ENCODE results near the gene RAMACL.

Gene RAMACL

DNA sequence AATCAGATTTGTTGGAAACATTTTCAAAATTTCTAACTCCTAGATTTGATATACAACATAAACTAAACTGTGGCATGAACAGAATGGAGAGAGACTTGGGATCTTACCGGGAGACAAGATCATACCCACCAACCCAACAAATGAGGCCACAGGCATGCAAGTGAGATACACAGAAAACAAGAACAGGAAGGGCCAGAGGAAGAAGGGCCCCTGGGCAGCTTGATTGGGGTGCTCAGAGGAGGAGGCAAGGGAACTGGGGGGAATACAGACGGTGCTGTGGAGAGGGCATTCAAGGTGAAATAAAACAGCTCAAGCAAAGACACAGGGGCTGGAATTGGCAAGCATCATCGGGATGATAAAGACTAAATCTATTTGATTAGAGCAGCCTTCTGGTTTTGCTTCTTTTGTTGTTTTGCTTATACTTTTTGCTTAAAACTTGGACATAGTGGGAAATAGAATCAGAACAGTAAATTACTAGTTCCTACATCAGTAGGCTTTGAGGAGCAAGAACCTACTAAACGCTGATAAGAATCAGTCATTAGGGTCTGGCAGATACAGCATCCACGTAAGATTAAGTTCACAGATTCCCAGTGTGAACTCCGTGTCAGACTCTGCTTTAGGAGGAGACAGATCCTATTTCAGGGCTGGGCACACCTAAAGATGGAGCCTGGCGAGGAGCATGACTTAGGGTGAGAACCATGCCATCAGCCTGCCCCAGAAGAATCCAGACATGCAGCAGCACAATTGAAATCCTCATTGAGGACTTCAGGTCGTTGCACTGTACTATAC lies 3.5 kb upstream of the RAMACL start:
- DNase-seq (ENCODE audit: low read depth), result peak; percentile 34
- TF ChIP-seq MYC (IDR thresholded peaks at IDR 0.05; ENCODE audit: low read depth, low read length) (no peak), POLR2A (IDR thresholded peaks at IDR 0.05; ENCODE audit: extremely low read depth, insufficient read length) (no peak)
- TF ChIP-seq, protein P1, sequence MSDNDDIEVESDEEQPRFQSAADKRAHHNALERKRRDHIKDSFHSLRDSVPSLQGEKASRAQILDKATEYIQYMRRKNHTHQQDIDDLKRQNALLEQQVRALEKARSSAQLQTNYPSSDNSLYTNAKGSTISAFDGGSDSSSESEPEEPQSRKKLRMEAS (IDR thresholded peaks at IDR 0.05; ENCODE audit: low read depth, low read length), result no peak
- TF ChIP-seq, protein P2, sequence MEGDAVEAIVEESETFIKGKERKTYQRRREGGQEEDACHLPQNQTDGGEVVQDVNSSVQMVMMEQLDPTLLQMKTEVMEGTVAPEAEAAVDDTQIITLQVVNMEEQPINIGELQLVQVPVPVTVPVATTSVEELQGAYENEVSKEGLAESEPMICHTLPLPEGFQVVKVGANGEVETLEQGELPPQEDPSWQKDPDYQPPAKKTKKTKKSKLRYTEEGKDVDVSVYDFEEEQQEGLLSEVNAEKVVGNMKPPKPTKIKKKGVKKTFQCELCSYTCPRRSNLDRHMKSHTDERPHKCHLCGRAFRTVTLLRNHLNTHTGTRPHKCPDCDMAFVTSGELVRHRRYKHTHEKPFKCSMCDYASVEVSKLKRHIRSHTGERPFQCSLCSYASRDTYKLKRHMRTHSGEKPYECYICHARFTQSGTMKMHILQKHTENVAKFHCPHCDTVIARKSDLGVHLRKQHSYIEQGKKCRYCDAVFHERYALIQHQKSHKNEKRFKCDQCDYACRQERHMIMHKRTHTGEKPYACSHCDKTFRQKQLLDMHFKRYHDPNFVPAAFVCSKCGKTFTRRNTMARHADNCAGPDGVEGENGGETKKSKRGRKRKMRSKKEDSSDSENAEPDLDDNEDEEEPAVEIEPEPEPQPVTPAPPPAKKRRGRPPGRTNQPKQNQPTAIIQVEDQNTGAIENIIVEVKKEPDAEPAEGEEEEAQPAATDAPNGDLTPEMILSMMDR (IDR thresholded peaks at IDR 0.05; ENCODE audit: low read depth, low read length), result no peak
- no peak overlapping the region for H3K4me3 ChIP-seq (ENCODE audit: low read depth, low read length)

DNA sequence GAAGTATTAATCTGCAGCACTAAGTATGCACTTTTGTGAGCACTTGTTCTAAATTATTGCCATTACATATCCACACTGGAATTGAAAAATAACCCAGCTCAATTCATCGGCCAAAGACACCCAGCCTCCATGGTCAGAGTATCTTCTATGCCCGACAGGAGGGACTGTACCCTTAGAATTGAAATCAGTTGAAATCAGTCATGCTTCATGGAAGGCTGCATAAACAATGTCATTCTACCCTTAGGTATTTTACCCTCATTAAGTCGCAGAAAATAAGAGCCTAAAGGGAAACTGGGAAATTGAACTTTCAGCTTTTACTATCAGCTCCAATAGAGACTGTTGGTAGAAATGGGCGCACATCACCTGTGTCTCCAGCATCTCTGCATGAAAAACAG lies 2.9 kb upstream of the RAMACL start:
- H3K4me3 ChIP-seq (ENCODE audit: low read depth, low read length), result no peak overlapping the region
- no peak for DNase-seq (ENCODE audit: low read depth)

DNA sequence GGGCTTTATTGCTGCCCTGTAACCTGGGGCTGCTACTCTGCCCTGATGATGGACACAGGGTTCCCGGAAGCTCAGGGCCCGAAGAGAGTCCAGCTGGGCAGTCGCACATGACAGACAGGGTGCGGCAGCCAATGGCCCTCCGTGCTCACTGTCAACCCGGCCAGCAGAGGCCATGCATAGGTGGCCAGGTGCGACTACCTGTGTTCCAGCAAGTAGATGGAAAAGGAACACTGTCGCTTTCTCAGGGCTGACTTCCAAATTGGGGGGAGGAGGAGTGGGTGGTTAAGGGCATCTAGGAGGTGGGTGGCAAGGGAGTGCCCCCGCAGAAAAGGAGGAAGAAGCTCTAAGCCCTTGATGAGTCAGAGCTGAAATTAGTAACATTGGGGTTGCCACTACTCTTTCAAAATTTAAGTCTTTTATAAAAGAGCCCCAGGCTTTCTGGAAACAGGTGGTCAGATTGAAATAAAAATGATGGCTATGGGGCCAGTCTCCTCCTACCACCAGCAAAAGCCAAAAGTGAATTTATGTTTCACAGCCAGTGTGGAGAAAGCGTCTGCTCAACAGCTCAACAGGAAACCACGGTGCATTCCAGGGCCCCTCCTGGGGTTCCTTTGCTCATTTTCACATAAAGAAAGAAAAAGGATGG lies 2.3 kb upstream of the RAMACL start:
- TF ChIP-seq MYC (IDR thresholded peaks at IDR 0.05; ENCODE audit: low read depth, low read length) (peak; percentile 27; the same call in 1 of the 2 replicates), POLR2A (IDR thresholded peaks at IDR 0.05; ENCODE audit: extremely low read depth, insufficient read length) (no peak)
- TF ChIP-seq, protein P2 (IDR thresholded peaks at IDR 0.05; ENCODE audit: low read depth, low read length), result no peak
- TF ChIP-seq, protein P1 (IDR thresholded peaks at IDR 0.05; ENCODE audit: low read depth, low read length), result no peak
- no peak overlapping the region for H3K4me3 ChIP-seq (ENCODE audit: low read depth, low read length)
- peak; percentile 88 for DNase-seq (ENCODE audit: low read depth)

More for the DNA sequence above, 2.9 kb upstream of the RAMACL start:
- TF ChIP-seq, protein P1 (IDR thresholded peaks at IDR 0.05; ENCODE audit: low read depth, low read length), result no peak
- TF ChIP-seq, protein P2 (IDR thresholded peaks at IDR 0.05; ENCODE audit: low read depth, low read length), result no peak
- TF ChIP-seq POLR2A (IDR thresholded peaks at IDR 0.05; ENCODE audit: extremely low read depth, insufficient read length) (no peak), MYC (IDR thresholded peaks at IDR 0.05; ENCODE audit: low read depth, low read length) (no peak)

DNA sequence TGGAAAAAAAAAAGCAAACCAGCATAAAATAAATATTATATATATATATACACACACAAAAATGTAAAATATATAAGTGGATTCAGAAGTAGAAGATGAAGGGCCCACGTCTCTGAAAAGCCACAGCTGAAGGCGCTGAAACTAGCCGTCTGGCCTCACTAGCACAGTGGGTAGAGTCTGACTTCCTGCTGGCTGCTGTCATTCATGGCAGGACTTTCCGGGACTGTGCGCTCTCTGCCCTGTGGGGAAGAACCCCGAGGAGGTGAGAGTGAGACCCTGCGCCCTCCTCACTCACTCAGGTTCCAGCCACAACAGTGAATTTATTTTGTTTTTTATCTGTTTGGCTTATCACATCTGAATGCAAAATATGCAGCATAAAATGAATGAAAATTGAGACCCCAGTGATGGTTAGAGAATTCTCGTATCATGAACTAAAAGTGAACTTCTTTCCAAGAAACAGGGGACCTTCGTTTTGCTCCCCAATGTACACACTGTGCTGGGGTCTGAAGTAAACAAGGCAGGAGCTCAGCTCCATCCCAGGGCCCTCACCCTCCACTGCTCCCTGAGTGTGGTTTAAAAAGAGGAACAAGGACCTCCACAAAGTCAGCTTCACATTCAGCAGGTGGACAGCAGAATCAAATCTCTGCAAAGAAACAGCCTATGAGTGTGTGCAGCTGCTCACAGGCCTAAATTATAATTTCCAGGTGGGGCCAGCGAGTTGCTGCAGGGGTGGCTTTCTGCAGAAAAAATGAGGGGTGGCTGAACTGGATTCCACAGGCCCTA lies 1.3 kb upstream of the RAMACL start:
- DNase-seq (ENCODE audit: low read depth), result peak; percentile 82
- H3K4me3 ChIP-seq (ENCODE audit: low read depth, low read length), result no peak overlapping the region
- TF ChIP-seq MYC (IDR thresholded peaks at IDR 0.05; ENCODE audit: low read depth, low read length) (peak; percentile 40; the same call in 1 of the 2 replicates), POLR2A (IDR thresholded peaks at IDR 0.05; ENCODE audit: extremely low read depth, insufficient read length) (no peak)
- TF ChIP-seq, protein P2 (IDR thresholded peaks at IDR 0.05; ENCODE audit: low read depth, low read length), result no peak
- TF ChIP-seq, protein P1 (IDR thresholded peaks at IDR 0.05; ENCODE audit: low read depth, low read length), result peak; percentile 46; the same call in 1 of the 2 replicates

DNA sequence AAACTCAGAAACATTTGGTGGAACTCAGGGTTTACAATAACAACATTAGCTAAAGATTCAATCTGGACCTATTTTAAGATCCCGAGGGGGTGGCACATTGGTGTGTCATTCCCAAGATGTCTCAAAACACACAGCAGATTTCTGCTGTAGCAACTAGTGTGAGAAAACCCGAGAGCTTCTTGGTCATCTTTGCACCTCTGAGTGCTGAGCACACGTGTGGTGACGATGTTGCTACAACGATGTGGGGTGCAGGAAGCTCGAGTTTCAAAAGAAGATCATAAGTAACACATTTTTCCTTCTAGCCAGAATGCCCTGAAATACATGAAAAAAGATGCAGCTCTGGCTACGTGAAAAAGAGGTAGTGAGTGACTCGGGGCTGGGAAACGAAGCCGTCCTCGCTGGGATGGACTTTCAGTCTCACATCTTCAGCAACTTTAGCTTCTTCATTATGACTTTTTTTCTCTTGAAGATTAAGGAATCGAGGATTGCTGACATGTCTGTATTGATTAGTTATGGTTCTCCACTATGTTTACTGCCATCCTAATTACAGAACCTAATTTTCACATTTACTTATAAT lies 1.5 kb downstream of the RAMACL start:
- no peak for DNase-seq (ENCODE audit: low read depth)
- H3K4me3 ChIP-seq (ENCODE audit: low read depth, low read length), result no peak overlapping the region
- TF ChIP-seq POLR2A (IDR thresholded peaks at IDR 0.05; ENCODE audit: extremely low read depth, insufficient read length) (no peak), MYC (IDR thresholded peaks at IDR 0.05; ENCODE audit: low read depth, low read length) (no peak)
- TF ChIP-seq, protein P2 (IDR thresholded peaks at IDR 0.05; ENCODE audit: low read depth, low read length), result no peak
- TF ChIP-seq, protein P1 (IDR thresholded peaks at IDR 0.05; ENCODE audit: low read depth, low read length), result no peak

All from NB4 (cell line).